Smooth muscle cell (in vitro differentiated cells): Measurements from ENCODE around the gene RAB15. TPM values are rescaled to one million over a fixed set of nuclear protein-coding genes. Genes with fewer than 3 reads are reported as not detected.

ENCODE experiments used
- DNase-seq: peaks from one replicate; lab custom pipeline; 2025; ENCODE audit not compliant: unreplicated experiment; lab: John Stamatoyannopoulos, UW
- H2AFZ ChIP-seq: fragments of 200-600 bp; sonication (generic); 2 replicates; pipeline ENCODE4 v1.6.0; 2016; ENCODE audit warnings: antibody characterized with exemption, low read depth, mild to moderate bottlenecking
- H3F3A ChIP-seq: fragments of 200-600 bp; sonication (generic); 2 replicates; pipeline ENCODE4 v1.6.0; 2017; ENCODE audit warnings: antibody characterized with exemption, low read depth
- H3K27ac ChIP-seq: fragments of 200-600 bp; sonication (generic); 2 replicates; pipeline ENCODE4 v1.5.1; 2016; ENCODE audit warnings: low read depth, mild to moderate bottlenecking
- H3K27me3 ChIP-seq: fragments of 200-600 bp; sonication (generic); 2 replicates; pipeline ENCODE4 v1.6.1; 2016; ENCODE audit warnings: low read depth, mild to moderate bottlenecking
- H3K36me3 ChIP-seq: fragments of 200-600 bp; sonication (generic); 2 replicates; pipeline ENCODE4 v1.5.1; 2016; ENCODE audit warnings: low read depth
- H3K4me1 ChIP-seq: fragments of 200-600 bp; sonication (generic); 2 replicates; pipeline ENCODE4 v1.5.1; 2016; ENCODE audit warnings: low read depth
- H3K4me2 ChIP-seq: fragments of 200-600 bp; sonication (generic); 2 replicates; pipeline ENCODE4 v1.6.0; 2016; ENCODE audit warnings: mild to moderate bottlenecking
- H3K4me3 ChIP-seq: fragments of 200-600 bp; sonication (generic); 2 replicates; pipeline ENCODE4 v1.5.1; 2016; ENCODE audit warnings: mild to moderate bottlenecking
- H3K79me2 ChIP-seq: fragments of 200-600 bp; sonication (generic); 2 replicates; pipeline ENCODE4 v1.6.0; 2016; ENCODE audit warnings: low read depth, mild to moderate bottlenecking
- H3K9ac ChIP-seq: fragments of 200-600 bp; sonication (generic); 2 replicates; pipeline ENCODE4 v1.6.0; 2016; ENCODE audit warnings: low read depth
- H3K9me3 ChIP-seq: fragments of 200-600 bp; sonication (generic); replicated peaks from 2 replicates; pipeline ENCODE4 v1.5.1; 2016; ENCODE audit warnings: low read depth
- H4K20me1 ChIP-seq: fragments of 200-600 bp; sonication (generic); 2 replicates; pipeline ENCODE4 v1.6.0; 2016; ENCODE audit warnings: low read depth
- WGBS: methylation state at CpG from one replicate; pipeline ENCODE4 v1.1.7; 2016; ENCODE audit warnings: low lambda C conversion rate; 5-methylcytosine and 5-hydroxymethylcytosine counted together
- polyA plus RNA-seq: library from polyadenylated mRNA; unstranded; fragments of >200 nt; fragmentation: Nextera tagmentation; extraction: Ambion mirVana; gene quantifications from 2 replicates; pipeline ENCODE4 v1.2.1, GENCODE V29; 2016
- small RNA-seq: library from RNA; depleted of rRNA; stranded (forward); fragments of <200 nt; gene quantifications from one replicate; pipeline ENCODE3, GENCODE V24; 2014
- total RNA-seq: library from RNA; depleted of rRNA; stranded (reverse); fragments of >200 nt; gene quantifications from 2 replicates; pipeline ENCODE4 v1.2.3, GENCODE V29; 2014
- TF ChIP-seq, protein P1 (sequence below): fragments of 200-600 bp; sonication (generic); IDR thresholded peaks from 2 replicates; pipeline ENCODE4 v1.5.1; 2017; ENCODE audit warnings: borderline replicate concordance, mild to moderate bottlenecking, antibody characterized with exemption; ENCODE audit not compliant: insufficient read depth, poor library complexity, severe bottlenecking

RAB15 gene
- total and polyA plus RNA-seq, 2 experiments from 2014 or later = 7.1 to 7.7 TPM

GRCh38 chr14:64910847-64911495 lies 61.2 kb downstream of the RAB15 start:
- Histone ChIP-seq H3K4me1 (peaks cover 6% of the 10 kb centered on the region), H3F3A (peaks cover 4% of the 10 kb centered on the region), H3K4me2 (no peak overlapping the region), H2AFZ (no peak overlapping the region), H3K4me3 (no peak overlapping the region), H3K9ac (no peak overlapping the region), H3K27me3 (no peaks in the 10 kb centered on the region), H3K36me3 (no peaks in the 10 kb centered on the region), H3K79me2 (peaks cover 14% of the 10 kb centered on the region), H3K27ac (no peak overlapping the region), H3K9me3 (no peaks in the 10 kb centered on the region), H4K20me1 (no peaks in the 10 kb centered on the region)
- WGBS = 5% methylated on average over 3 of the region's 3 CpGs
- DNase-seq = no peak
- TF ChIP-seq, protein P1, sequence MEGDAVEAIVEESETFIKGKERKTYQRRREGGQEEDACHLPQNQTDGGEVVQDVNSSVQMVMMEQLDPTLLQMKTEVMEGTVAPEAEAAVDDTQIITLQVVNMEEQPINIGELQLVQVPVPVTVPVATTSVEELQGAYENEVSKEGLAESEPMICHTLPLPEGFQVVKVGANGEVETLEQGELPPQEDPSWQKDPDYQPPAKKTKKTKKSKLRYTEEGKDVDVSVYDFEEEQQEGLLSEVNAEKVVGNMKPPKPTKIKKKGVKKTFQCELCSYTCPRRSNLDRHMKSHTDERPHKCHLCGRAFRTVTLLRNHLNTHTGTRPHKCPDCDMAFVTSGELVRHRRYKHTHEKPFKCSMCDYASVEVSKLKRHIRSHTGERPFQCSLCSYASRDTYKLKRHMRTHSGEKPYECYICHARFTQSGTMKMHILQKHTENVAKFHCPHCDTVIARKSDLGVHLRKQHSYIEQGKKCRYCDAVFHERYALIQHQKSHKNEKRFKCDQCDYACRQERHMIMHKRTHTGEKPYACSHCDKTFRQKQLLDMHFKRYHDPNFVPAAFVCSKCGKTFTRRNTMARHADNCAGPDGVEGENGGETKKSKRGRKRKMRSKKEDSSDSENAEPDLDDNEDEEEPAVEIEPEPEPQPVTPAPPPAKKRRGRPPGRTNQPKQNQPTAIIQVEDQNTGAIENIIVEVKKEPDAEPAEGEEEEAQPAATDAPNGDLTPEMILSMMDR = peak; percentile 66

- H3F3A ChIP-seq = no peaks in the 10 kb centered on the region
- no peak overlapping the region for H3K4me2 ChIP-seq
- no peak overlapping the region for H3K27ac ChIP-seq
- no peaks in the 10 kb centered on the region for H3K9me3 ChIP-seq
- no peaks in the 10 kb centered on the region for H3K4me1 ChIP-seq
- DNase-seq = no peak
- no peak overlapping the region for H3K9ac ChIP-seq
- no peak overlapping the region for H2AFZ ChIP-seq
- H3K79me2 ChIP-seq = no peaks in the 10 kb centered on the region
- no peak overlapping the region for H3K4me3 ChIP-seq
- H3K27me3 ChIP-seq = no peaks in the 10 kb centered on the region
- WGBS = 81% methylated on average over 6 of the region's 6 CpGs
- no peaks in the 10 kb centered on the region for H3K36me3 ChIP-seq
- TF ChIP-seq, protein P1 = no peak
- H4K20me1 ChIP-seq = no peaks in the 10 kb centered on the region
These were observed 66.1 kb downstream of the RAB15 start for GRCh38 chr14:64906022-64906421.

GRCh38 chr14:64899958-64900357 lies 72.2 kb downstream of the RAB15 start:
- H3K79me2 ChIP-seq = no peaks in the 10 kb centered on the region
- H3K27ac ChIP-seq = no peak overlapping the region
- H3K27me3 ChIP-seq = no peaks in the 10 kb centered on the region
- H3K4me2 ChIP-seq = no peak overlapping the region
- WGBS = 76% methylated on average over 1 of the region's 1 CpG
- H3K4me1 ChIP-seq = no peaks in the 10 kb centered on the region
- no peaks in the 10 kb centered on the region for H3F3A ChIP-seq
- H3K4me3 ChIP-seq = no peak overlapping the region
- no peak overlapping the region for H3K9ac ChIP-seq
- TF ChIP-seq, protein P1 = no peak
- no peak overlapping the region for H2AFZ ChIP-seq
- H3K36me3 ChIP-seq = no peaks in the 10 kb centered on the region
- no peaks in the 10 kb centered on the region for H4K20me1 ChIP-seq
- no peak for DNase-seq
- no peaks in the 10 kb centered on the region for H3K9me3 ChIP-seq

Small RNAs within 50 kb of the gene (small RNA-seq; reads per million reads assigned to genes)
- not detected for gene RPPH1-2P

Other genes with a start within 250 kb of the RAB15 start
- 0.18 and 3.3 TPM in 2 replicates for gene SPTB, start 92.4 kb downstream of the RAB15 start, total RNA-seq
- 0.25 and 0.70 TPM in 2 replicates for gene SPTB, start 92.4 kb downstream of the RAB15 start, polyA plus RNA-seq
- gene CHURC1, start 57.9 kb downstream of the RAB15 start, total RNA-seq = 31.8 and 48.8 TPM in 2 replicates
- 102 and 121 TPM in 2 replicates for gene CHURC1, start 57.9 kb downstream of the RAB15 start, polyA plus RNA-seq
- gene GPX2, start 29.6 kb downstream of the RAB15 start, total RNA-seq = 0.85 and 3.6 TPM in 2 replicates
- gene GPX2, start 29.6 kb downstream of the RAB15 start, polyA plus RNA-seq = 0.30 and 1.3 TPM in 2 replicates
- gene FNTB, start 14.6 kb upstream of the RAB15 start, total RNA-seq = 9.3 and 11.0 TPM in 2 replicates
- 14.8 and 16.3 TPM in 2 replicates for gene FNTB, start 14.6 kb upstream of the RAB15 start, polyA plus RNA-seq
- gene MAX, start 130.2 kb upstream of the RAB15 start, total RNA-seq = 32.9 and 37.5 TPM in 2 replicates
- 30.1 and 33.5 TPM in 2 replicates for gene MAX, start 130.2 kb upstream of the RAB15 start, polyA plus RNA-seq